ENCODE measurements around the gene PHTF1. TPM values are rescaled to one million over a fixed set of nuclear protein-coding genes. Genes with fewer than 3 reads are reported as not detected.

PHTF1 gene
- total RNA-seq, 4 donors from 2014 or later: 1.5 to 4.8 (median 2.7) TPM

- Histone ChIP-seq H3K4me3 (no peak overlapping the region), H3K36me3 (no peaks in the 10 kb centered on the region), H3K9me3 (no peaks in the 10 kb centered on the region), H3K27me3 (no peaks in the 10 kb centered on the region), H3K27ac (no peak overlapping the region), H3K4me1 (no peaks in the 10 kb centered on the region)
- no peak for TF ChIP-seq POLR2A (IDR thresholded peaks at IDR 0.05)
- TF ChIP-seq POLR2AphosphoS5 (IDR thresholded peaks at IDR 0.05): no peak
- TF ChIP-seq CTCF (IDR thresholded peaks at IDR 0.05): no peak
- no peak for TF ChIP-seq EP300 (IDR thresholded peaks at IDR 0.05)
- DNase-seq (ENCODE audit: low spot score in 2 of 2): no peak
These were observed 8.2 kb downstream of the PHTF1 start for GRCh38 chr1:113751114-113751513.

GRCh38 chr1:113749402-113749801 lies 9.9 kb downstream of the PHTF1 start:
- Histone ChIP-seq H3K4me3 (no peak overlapping the region), H3K27me3 (no peaks in the 10 kb centered on the region), H3K9me3 (no peaks in the 10 kb centered on the region), H3K36me3 (no peaks in the 10 kb centered on the region), H3K27ac (no peak overlapping the region), H3K4me1 (no peaks in the 10 kb centered on the region)
- TF ChIP-seq POLR2AphosphoS5 (IDR thresholded peaks at IDR 0.05) (no peak), POLR2A (IDR thresholded peaks at IDR 0.05) (no peak), CTCF (IDR thresholded peaks at IDR 0.05) (no peak), EP300 (IDR thresholded peaks at IDR 0.05) (no peak)
- no peak for DNase-seq (ENCODE audit: low spot score in 2 of 2)
- 85% methylated on average over 3 of the region's 3 CpGs for WGBS

- H3K4me3 ChIP-seq: no peak overlapping the region
- WGBS: 88% methylated on average over 1 of the region's 1 CpG
These were observed 11.9 kb downstream of the PHTF1 start for GRCh38 chr1:113747376-113747775.

GRCh38 chr1:113745425-113745824 lies 13.9 kb downstream of the PHTF1 start:
- no peak overlapping the region for H3K4me3 ChIP-seq
- no peaks in the 10 kb centered on the region for H3K4me1 ChIP-seq
- TF ChIP-seq POLR2AphosphoS5 (IDR thresholded peaks at IDR 0.05): no peak
- TF ChIP-seq CTCF (IDR thresholded peaks at IDR 0.05): no peak
- H3K36me3 ChIP-seq: no peaks in the 10 kb centered on the region
- no peaks in the 10 kb centered on the region for H3K27me3 ChIP-seq
- H3K27ac ChIP-seq: no peak overlapping the region
- no peak for DNase-seq (ENCODE audit: low spot score in 2 of 2)
- 93% methylated on average over 3 of the region's 3 CpGs for WGBS
- no peaks in the 10 kb centered on the region for H3K9me3 ChIP-seq

More at GRCh38 chr1:113747376-113747775, 11.9 kb downstream of the PHTF1 start:
- no peak for DNase-seq (ENCODE audit: low spot score in 2 of 2)
- Histone ChIP-seq H3K27me3 (no peaks in the 10 kb centered on the region), H3K9me3 (no peaks in the 10 kb centered on the region), H3K27ac (no peak overlapping the region), H3K4me1 (no peaks in the 10 kb centered on the region), H3K36me3 (no peaks in the 10 kb centered on the region)
- TF ChIP-seq CTCF (IDR thresholded peaks at IDR 0.05) (no peak), POLR2AphosphoS5 (IDR thresholded peaks at IDR 0.05) (no peak), POLR2A (IDR thresholded peaks at IDR 0.05) (no peak), EP300 (IDR thresholded peaks at IDR 0.05) (no peak)

- Histone ChIP-seq H3K27ac (no peak overlapping the region), H3K9me3 (no peaks in the 10 kb centered on the region), H3K4me1 (no peaks in the 10 kb centered on the region), H3K27me3 (no peaks in the 10 kb centered on the region), H3K4me3 (no peak overlapping the region), H3K36me3 (no peaks in the 10 kb centered on the region)
- no peak for TF ChIP-seq POLR2AphosphoS5 (IDR thresholded peaks at IDR 0.05)
- no peak for TF ChIP-seq POLR2A (IDR thresholded peaks at IDR 0.05)
- TF ChIP-seq EP300 (IDR thresholded peaks at IDR 0.05): no peak
- TF ChIP-seq CTCF (IDR thresholded peaks at IDR 0.05): no peak
- DNase-seq (ENCODE audit: low spot score in 2 of 2): no peak
- WGBS: 92% methylated on average over 1 of the region's 1 CpG
These were observed 15.2 kb downstream of the PHTF1 start for GRCh38 chr1:113744114-113744513.
